ENCODE results near the gene TPST2. TPM values are rescaled to one million over a fixed set of nuclear protein-coding genes. Genes with fewer than 3 reads are reported as not detected.

Gene TPST2
- total and polyA plus RNA-seq, 10 of the 15 experiments (the other 5 are each of a cell fraction or from before 2014, with no cell fraction given) = 6.3 to 33.7 (median 28.4) TPM

DNA sequence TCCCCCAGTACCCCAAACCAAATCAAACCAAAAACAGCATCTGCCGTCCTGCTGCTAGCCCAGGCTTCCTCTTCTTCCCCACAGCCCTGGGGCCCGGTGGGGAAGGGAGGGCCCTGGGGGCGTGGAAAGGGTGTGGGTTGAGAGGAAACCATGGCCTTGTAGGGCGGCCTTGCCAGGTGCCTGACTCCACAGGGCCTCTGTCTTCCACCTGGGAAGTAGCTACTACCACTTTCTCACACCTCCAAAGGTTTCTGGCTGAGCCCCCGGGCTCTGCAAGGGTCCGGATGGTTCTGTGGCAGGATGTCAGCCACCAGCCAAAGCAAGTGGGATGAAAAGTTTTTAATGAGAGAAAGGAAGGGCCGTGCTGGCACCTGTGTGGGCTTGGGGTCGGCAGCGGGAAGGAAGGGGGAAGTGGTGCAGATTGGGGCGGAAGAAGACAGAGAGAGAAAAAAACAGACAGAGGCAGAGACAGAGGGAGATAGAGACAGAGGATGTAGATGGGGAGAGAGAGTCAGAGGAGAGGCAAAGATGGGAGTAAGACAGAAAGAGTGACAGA, 10.5 kb downstream of the TPST2 start (continued):
- TF ChIP-seq, protein P1, sequence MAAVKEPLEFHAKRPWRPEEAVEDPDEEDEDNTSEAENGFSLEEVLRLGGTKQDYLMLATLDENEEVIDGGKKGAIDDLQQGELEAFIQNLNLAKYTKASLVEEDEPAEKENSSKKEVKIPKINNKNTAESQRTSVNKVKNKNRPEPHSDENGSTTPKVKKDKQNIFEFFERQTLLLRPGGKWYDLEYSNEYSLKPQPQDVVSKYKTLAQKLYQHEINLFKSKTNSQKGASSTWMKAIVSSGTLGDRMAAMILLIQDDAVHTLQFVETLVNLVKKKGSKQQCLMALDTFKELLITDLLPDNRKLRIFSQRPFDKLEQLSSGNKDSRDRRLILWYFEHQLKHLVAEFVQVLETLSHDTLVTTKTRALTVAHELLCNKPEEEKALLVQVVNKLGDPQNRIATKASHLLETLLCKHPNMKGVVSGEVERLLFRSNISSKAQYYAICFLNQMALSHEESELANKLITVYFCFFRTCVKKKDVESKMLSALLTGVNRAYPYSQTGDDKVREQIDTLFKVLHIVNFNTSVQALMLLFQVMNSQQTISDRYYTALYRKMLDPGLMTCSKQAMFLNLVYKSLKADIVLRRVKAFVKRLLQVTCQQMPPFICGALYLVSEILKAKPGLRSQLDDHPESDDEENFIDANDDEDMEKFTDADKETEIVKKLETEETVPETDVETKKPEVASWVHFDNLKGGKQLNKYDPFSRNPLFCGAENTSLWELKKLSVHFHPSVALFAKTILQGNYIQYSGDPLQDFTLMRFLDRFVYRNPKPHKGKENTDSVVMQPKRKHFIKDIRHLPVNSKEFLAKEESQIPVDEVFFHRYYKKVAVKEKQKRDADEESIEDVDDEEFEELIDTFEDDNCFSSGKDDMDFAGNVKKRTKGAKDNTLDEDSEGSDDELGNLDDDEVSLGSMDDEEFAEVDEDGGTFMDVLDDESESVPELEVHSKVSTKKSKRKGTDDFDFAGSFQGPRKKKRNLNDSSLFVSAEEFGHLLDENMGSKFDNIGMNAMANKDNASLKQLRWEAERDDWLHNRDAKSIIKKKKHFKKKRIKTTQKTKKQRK (IDR thresholded peaks at IDR 0.05; ENCODE audit: low read depth, low read length) = no peak
- TF ChIP-seq REST (IDR thresholded peaks at IDR 0.05; ENCODE audit: low read depth, low read length) = no peak
- TF ChIP-seq SP1 (IDR thresholded peaks at IDR 0.05; ENCODE audit: low read depth, low read length) = no peak
- no peak for TF ChIP-seq NFYA (IDR thresholded peaks at IDR 0.05; ENCODE audit: borderline replicate concordance, low read depth, low read length)
- TF ChIP-seq JUND (IDR thresholded peaks at IDR 0.05; ENCODE audit: low read depth, low read length) = no peak
- no peak for TF ChIP-seq E2F8 (IDR thresholded peaks at IDR 0.05; ENCODE audit: low read depth, partially characterized antibody)
- no peak for TF ChIP-seq YY1 (IDR thresholded peaks at IDR 0.05; ENCODE audit: low read depth, low read length)
- no peak for TF ChIP-seq ZNF687 (IDR thresholded peaks at IDR 0.05)
- TF ChIP-seq RB1 (IDR thresholded peaks at IDR 0.05; ENCODE audit: borderline replicate concordance) = no peak
- no peak for TF ChIP-seq ZZZ3 (IDR thresholded peaks at IDR 0.05; ENCODE audit: control insufficient read depth, insufficient read length, low read depth)
- TF ChIP-seq WRNIP1 (IDR thresholded peaks at IDR 0.05; ENCODE audit: borderline replicate concordance, low read depth, low read length) = no peak
- no peak for TF ChIP-seq IRF4 (IDR thresholded peaks at IDR 0.05; ENCODE audit: low read depth, low read length)
- TF ChIP-seq GABPA (IDR thresholded peaks at IDR 0.05; ENCODE audit: low read depth) = no peak
- TF ChIP-seq SPI1 (IDR thresholded peaks at IDR 0.05; ENCODE audit: borderline replicate concordance, insufficient read depth, low read depth, low read length) = peak; percentile 40; the same call in 1 of the 2 replicates
- no peak for TF ChIP-seq KAT2A (conservative IDR thresholded peaks at IDR 0.05; ENCODE audit: control insufficient read depth, low read depth, low read length)
- TF ChIP-seq EED (IDR thresholded peaks at IDR 0.05; ENCODE audit: low read depth) = peak; percentile 57
